Measurements from ENCODE around the gene MRPS34. TPM values are rescaled to one million over a fixed set of nuclear protein-coding genes. Genes with fewer than 3 reads are reported as not detected.

MRPS34 gene
- total and polyA plus RNA-seq, 9 of the 15 experiments (the other 6 are each of a cell fraction or from before 2014, with no cell fraction given) = 5.2 to 334 (median 92.8) TPM

GRCh38 chr16:1754204-1754603, 18.7 kb downstream of the MRPS34 start:
- H3K79me2 ChIP-seq (ENCODE audit: control insufficient read depth, insufficient read depth, low read length) = no peaks in the 10 kb centered on the region
- WGBS (ENCODE audit: insufficient coverage, low coverage, missing lambda C conversion rate) = 93% methylated on average over 12 of the region's 12 CpGs
- intact Hi-C loops (cut with micrococcal nuclease) (no loop called here), in situ Hi-C loops (cut with MboI) (no loop called here)
- peaks cover 3% of the 10 kb centered on the region for H3K9me1 ChIP-seq (ENCODE audit: control insufficient read depth, insufficient read depth, low read length)
- peaks cover 0 to 20% of the 10 kb centered on the region in 2 experiments; a peak in 1 of 5 replicates for H3K4me1 ChIP-seq (replicated peaks in 1 of 2; ENCODE audit: control insufficient read depth in 2 of 2, insufficient read depth in 2 of 2, low read length in 2 of 2)
- peaks cover 30% of the 10 kb centered on the region; the same call in 2 of the 3 replicates for H3K36me3 ChIP-seq (ENCODE audit: control insufficient read depth, insufficient read depth, low read length)
- H3K27me3 ChIP-seq (ENCODE audit: control insufficient read depth in 2 of 2, insufficient read depth in 2 of 2, low read length in 2 of 2) = no peaks in the 10 kb centered on the region
- H4K20me1 ChIP-seq (replicated peaks; ENCODE audit: control insufficient read depth, insufficient read depth, low read length) = no peaks in the 10 kb centered on the region
- CTCF ChIA-PET (ENCODE audit: low intra/inter-chr PET ratio) = no interaction called here
- no peak overlapping the region for H2AFZ ChIP-seq (ENCODE audit: low read depth, low read length)
- no TSS peak for BruUV-seq (replicated peaks)
- H3K4me3 ChIP-seq = no peak overlapping the region
- H3K9me3 ChIP-seq (replicated peaks; ENCODE audit: control insufficient read depth, insufficient read depth, low read depth, low read length) = no peaks in the 10 kb centered on the region
- POLR2A ChIA-PET = no interaction called here
- FAIRE-seq (no peak), DNase-seq (ENCODE audit: extremely low read depth in 1 of 4, low spot score in 3 of 4) (no peak), ATAC-seq (no peak)
- no peak overlapping the region for H3K4me2 ChIP-seq (ENCODE audit: insufficient read depth, low read length)
- no peak for TF ChIP-seq E2F6 (IDR thresholded peaks at IDR 0.05; ENCODE audit: borderline replicate concordance in 1 of 2, extremely low read depth in 1 of 2, insufficient read depth in 1 of 2, insufficient read length in 1 of 2, low read depth in 1 of 2, low read length in 1 of 2, poor library complexity in 1 of 2, severe bottlenecking in 1 of 2)
- no peak for TF ChIP-seq MEF2D (tag; conservative IDR thresholded peaks at IDR 0.05; ENCODE audit: low read depth)
- no peak for TF ChIP-seq ZNF507 (tag; conservative IDR thresholded peaks at IDR 0.05)
- TF ChIP-seq GMEB1 (CRISPR knock-in tag; IDR thresholded peaks at IDR 0.05) = no peak
- TF ChIP-seq GATA2 (CRISPR knock-in tag; IDR thresholded peaks at IDR 0.05) = no peak
- TF ChIP-seq ZNF121 (CRISPR knock-in tag; conservative IDR thresholded peaks at IDR 0.05) = no peak
- TF ChIP-seq ZNF561 (CRISPR knock-in tag; conservative IDR thresholded peaks at IDR 0.05) = no peak
- TF ChIP-seq U2AF1 (optimal IDR thresholded peaks at IDR 0.05; ENCODE audit: low read depth, low read length) = no peak
- TF ChIP-seq TRIM28 (IDR thresholded peaks at IDR 0.05) = no peak
- H3K9ac ChIP-seq (ENCODE audit: insufficient read depth in 1 of 2, low read depth in 2 of 2, low read length in 2 of 2) = peak overlapping the region in 1 of 2 experiments; percentile 68; a peak in 1 of 4 replicates
- H3K27ac ChIP-seq (ENCODE audit: extremely low read depth, low read depth, low read length) = no peak overlapping the region
